GM12874 (cell line): ENCODE data around the gene FAM234A.

Source experiments
- CTCF ChIP-seq: IDR thresholded peaks from 2 replicates; pipeline ENCODE4 v1.5.1; 2011; ENCODE audit warnings: low read depth, mild to moderate bottlenecking, control low read depth, low read length, moderate library complexity; ENCODE audit not compliant: insufficient read depth

FAM234A gene

GRCh38 chr16:192686-193085 lies 41.9 kb upstream of the FAM234A start:
- TF ChIP-seq CTCF, result no peak

DNA sequence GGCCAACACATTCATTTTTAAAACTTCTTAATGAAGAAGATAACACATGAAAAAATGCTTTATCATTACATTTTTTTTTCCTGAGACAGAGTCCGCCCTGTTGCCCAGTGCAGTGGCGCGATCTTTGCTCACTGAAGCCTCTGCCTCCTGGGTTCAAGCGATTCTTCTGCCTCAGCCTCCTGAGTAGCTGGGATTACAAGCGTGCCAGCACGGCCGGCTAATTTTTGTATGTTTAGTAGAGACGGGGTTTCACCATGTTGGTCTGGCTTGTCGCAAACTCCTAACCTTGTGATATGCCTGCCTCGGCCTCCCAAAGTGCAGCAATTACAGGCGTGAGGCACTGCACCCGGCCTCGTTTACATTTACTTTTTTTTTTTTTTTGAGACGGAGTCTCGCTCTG lies 41.2 kb upstream of the FAM234A start:
- no peak for TF ChIP-seq CTCF

- TF ChIP-seq CTCF, result no peak
Observed at GRCh38 chr16:194516-194915, 40.1 kb upstream of the FAM234A start.

GRCh38 chr16:200388-200787 lies 34.2 kb upstream of the FAM234A start:
- no peak for TF ChIP-seq CTCF

- TF ChIP-seq CTCF, result no peak
Observed at GRCh38 chr16:203246-203645, 31.4 kb upstream of the FAM234A start.

GRCh38 chr16:212999-213398 lies 21.6 kb upstream of the FAM234A start:
- no peak for TF ChIP-seq CTCF

DNA sequence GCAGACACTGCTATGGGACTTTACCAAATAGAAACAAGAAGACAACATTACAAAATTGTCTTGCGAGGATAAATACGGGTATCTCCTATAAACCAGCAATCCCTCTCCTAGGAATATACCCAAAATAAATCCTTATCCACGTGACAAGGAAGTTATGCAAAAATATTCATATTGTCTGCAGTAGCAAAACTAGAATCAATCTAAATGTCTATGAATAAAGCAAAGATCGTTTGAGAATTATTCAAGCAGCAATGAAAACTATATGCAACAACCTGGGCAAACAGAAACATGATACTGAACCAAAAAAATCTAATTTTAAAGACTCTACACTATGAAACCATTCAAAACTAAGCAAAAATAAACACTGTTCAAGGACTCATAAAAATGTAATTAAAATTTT lies 14.6 kb upstream of the FAM234A start:
- no peak for TF ChIP-seq CTCF

- TF ChIP-seq CTCF, result no peak
Observed at GRCh38 chr16:228151-228851, 6.3 kb upstream of the FAM234A start.
